Astrocyte (in vitro differentiated cells and primary cell): Measurements from ENCODE around the gene PRKCE. TPM values are rescaled to one million over a fixed set of nuclear protein-coding genes. Genes with fewer than 3 reads are reported as not detected.

ENCODE experiments used
- DNase-seq: peaks from one replicate; pipeline ENCODE4 v3.0.0-alpha.2; 2010; ENCODE audit warnings: low read depth
- FAIRE-seq: peaks from 2 replicates; lab custom pipeline; 2011; peaks lifted over from hg19 to GRCh38; lab: Jason Lieb, UNC
- H2AFZ ChIP-seq: 2 replicates; pipeline ENCODE4 v1.6.0; 2012; ENCODE audit warnings: low read depth, low read length, inconsistent platforms
- H3K27ac ChIP-seq: 2 replicates; pipeline ENCODE4 v1.5.1; 2011; ENCODE audit warnings: low read depth, low read length, inconsistent platforms
- H3K27me3 ChIP-seq: 2 replicates; pipeline ENCODE4 v1.6.0; 2011; ENCODE audit warnings: low read length, inconsistent platforms; ENCODE audit not compliant: insufficient read depth
- H3K36me3 ChIP-seq: 2 replicates; pipeline ENCODE4 v1.5.1; 2011; ENCODE audit warnings: low read length, inconsistent platforms; ENCODE audit not compliant: insufficient read depth
- H3K4me1 ChIP-seq: 2 replicates; pipeline ENCODE4 v1.5.1; 2011; ENCODE audit warnings: low read length, inconsistent platforms; ENCODE audit not compliant: insufficient read depth
- H3K4me2 ChIP-seq: 2 replicates; pipeline ENCODE4 v1.6.0; 2012; ENCODE audit warnings: low read length, inconsistent platforms
- H3K4me3 ChIP-seq: 2 replicates; pipeline ENCODE4 v1.5.1; 2011; ENCODE audit warnings: low read depth, mild to moderate bottlenecking, low read length, inconsistent platforms; ENCODE audit not compliant: insufficient read depth
- H3K79me2 ChIP-seq: 2 replicates; pipeline ENCODE4 v1.6.0; 2012; ENCODE audit warnings: mild to moderate bottlenecking, low read length, inconsistent platforms; ENCODE audit not compliant: insufficient read depth
- H3K9ac ChIP-seq: 2 replicates; pipeline ENCODE4 v1.6.0; 2012; ENCODE audit warnings: mild to moderate bottlenecking, low read length, inconsistent platforms
- H3K9me3 ChIP-seq: 2 replicates; pipeline ENCODE4 v1.5.1; 2012; ENCODE audit warnings: low read depth, mild to moderate bottlenecking, low read length, inconsistent platforms; ENCODE audit not compliant: insufficient read depth
- H4K20me1 ChIP-seq: 2 replicates; pipeline ENCODE4 v1.6.0; 2012; ENCODE audit warnings: low read length, inconsistent platforms; ENCODE audit not compliant: insufficient read depth
- H3K27ac Mint-ChIP-seq: one replicate; pipeline ENCODE4 v1.8.0; 2021; ENCODE audit warnings: mild to moderate bottlenecking, mixed read lengths; ENCODE audit not compliant: unreplicated experiment
- H3K27me3 Mint-ChIP-seq: one replicate; pipeline ENCODE4 v1.8.0; 2021; ENCODE audit warnings: low read depth, mixed read lengths; ENCODE audit not compliant: unreplicated experiment
- H3K36me3 Mint-ChIP-seq: one replicate; pipeline ENCODE4 v1.8.0; 2021; ENCODE audit warnings: low read depth, mixed read lengths; ENCODE audit not compliant: unreplicated experiment
- H3K4me1 Mint-ChIP-seq: one replicate; pipeline ENCODE4 v1.8.0; 2021; ENCODE audit warnings: low read depth, mixed read lengths; ENCODE audit not compliant: unreplicated experiment
- H3K4me3 Mint-ChIP-seq: one replicate; pipeline ENCODE4 v1.8.0; 2021; ENCODE audit warnings: mild to moderate bottlenecking, moderate library complexity, mixed read lengths; ENCODE audit not compliant: unreplicated experiment
- H3K9me3 Mint-ChIP-seq: one replicate; pipeline ENCODE4 v1.8.0; 2021; ENCODE audit warnings: mild to moderate bottlenecking, mixed read lengths; ENCODE audit not compliant: unreplicated experiment
- EZH2 ChIP-seq: IDR thresholded peaks from 2 replicates; pipeline ENCODE4 v1.6.1; 2012; ENCODE audit warnings: mild to moderate bottlenecking, low read length, inconsistent platforms; ENCODE audit not compliant: insufficient read depth
- total RNA-seq: library from RNA; stranded (reverse); gene quantifications from 2 replicates; pipeline ENCODE4 v1.2.1, GENCODE V29; 2021
- TF ChIP-seq, protein P1 (sequence below): IDR thresholded peaks from 2 replicates; pipeline ENCODE4 v1.5.1; 2011; ENCODE audit warnings: low read depth, mild to moderate bottlenecking, inconsistent platforms, low read length, moderate library complexity; ENCODE audit not compliant: insufficient read depth

PRKCE gene
- total RNA-seq, 1 donor from 2014 or later = 12.8 TPM

DNA sequence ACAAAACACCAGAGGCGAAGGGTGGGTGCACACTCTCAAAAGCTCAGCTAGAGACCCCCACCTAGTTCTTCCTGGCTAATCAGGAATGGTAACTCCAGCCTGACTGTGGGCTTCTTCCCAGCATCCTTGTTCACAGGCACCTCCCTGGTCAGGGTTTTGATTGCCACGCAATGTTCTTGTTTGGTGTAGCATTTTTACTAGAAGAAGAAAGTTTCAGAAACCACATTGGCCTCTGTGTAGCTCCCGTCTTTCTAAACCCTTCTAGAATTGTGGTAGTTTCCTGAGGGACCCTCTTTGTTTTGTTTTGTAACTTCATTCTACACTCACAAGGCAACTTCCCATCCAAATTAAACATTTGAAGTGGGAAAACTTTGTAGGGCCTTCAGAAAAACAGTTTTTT is 391.2 kb downstream of the PRKCE start:
- peaks cover 2% of the 10 kb centered on the region for H3K4me1 ChIP-seq
- H3K27ac Mint-ChIP-seq = no peak overlapping the region
- no peaks in the 10 kb centered on the region for H3K79me2 ChIP-seq
- peaks cover 5% of the 10 kb centered on the region for H3K4me1 Mint-ChIP-seq
- no peaks in the 10 kb centered on the region for H3K9me3 Mint-ChIP-seq
- DNase-seq = no peak
- peaks cover 2% of the 10 kb centered on the region for H3K27me3 Mint-ChIP-seq
- TF ChIP-seq EZH2 = no peak
- TF ChIP-seq, protein P1, sequence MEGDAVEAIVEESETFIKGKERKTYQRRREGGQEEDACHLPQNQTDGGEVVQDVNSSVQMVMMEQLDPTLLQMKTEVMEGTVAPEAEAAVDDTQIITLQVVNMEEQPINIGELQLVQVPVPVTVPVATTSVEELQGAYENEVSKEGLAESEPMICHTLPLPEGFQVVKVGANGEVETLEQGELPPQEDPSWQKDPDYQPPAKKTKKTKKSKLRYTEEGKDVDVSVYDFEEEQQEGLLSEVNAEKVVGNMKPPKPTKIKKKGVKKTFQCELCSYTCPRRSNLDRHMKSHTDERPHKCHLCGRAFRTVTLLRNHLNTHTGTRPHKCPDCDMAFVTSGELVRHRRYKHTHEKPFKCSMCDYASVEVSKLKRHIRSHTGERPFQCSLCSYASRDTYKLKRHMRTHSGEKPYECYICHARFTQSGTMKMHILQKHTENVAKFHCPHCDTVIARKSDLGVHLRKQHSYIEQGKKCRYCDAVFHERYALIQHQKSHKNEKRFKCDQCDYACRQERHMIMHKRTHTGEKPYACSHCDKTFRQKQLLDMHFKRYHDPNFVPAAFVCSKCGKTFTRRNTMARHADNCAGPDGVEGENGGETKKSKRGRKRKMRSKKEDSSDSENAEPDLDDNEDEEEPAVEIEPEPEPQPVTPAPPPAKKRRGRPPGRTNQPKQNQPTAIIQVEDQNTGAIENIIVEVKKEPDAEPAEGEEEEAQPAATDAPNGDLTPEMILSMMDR = no peak
- no peak overlapping the region for H3K4me3 ChIP-seq
- H3K4me2 ChIP-seq = no peak overlapping the region
- no peak for FAIRE-seq
- H3K27me3 ChIP-seq = no peaks in the 10 kb centered on the region
- H4K20me1 ChIP-seq = no peaks in the 10 kb centered on the region
- no peaks in the 10 kb centered on the region for H3K36me3 ChIP-seq
- no peak overlapping the region for H3K4me3 Mint-ChIP-seq
- no peaks in the 10 kb centered on the region for H3K9me3 ChIP-seq
- H2AFZ ChIP-seq = no peak overlapping the region
- no peak overlapping the region for H3K27ac ChIP-seq
- peaks cover 4% of the 10 kb centered on the region for H3K36me3 Mint-ChIP-seq
- H3K9ac ChIP-seq = no peak overlapping the region

DNA sequence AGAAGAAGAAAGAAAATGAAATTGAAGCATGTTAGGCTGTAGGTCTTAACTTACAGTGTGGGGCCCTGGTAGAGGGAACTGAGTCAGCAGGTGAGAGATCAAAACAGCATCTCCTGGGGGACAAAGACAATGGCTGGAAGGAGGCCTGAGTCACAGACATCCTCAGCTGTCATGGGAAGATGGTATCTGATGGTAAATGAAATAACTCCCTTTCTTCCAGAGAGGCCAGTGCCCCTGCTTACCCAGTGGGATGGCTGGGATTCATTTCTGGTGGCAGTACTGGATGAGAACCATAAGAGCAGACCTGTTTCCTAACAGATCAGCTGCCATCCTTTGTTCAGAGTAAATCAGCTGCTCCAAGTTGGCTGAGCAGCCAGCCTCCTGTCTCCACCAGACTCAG is 394.4 kb downstream of the PRKCE start:
- H3K36me3 ChIP-seq = no peaks in the 10 kb centered on the region
- Mint-ChIP-seq H3K9me3 (no peaks in the 10 kb centered on the region), H3K36me3 (peaks cover 7% of the 10 kb centered on the region), H3K27ac (no peak overlapping the region), H3K4me3 (no peak overlapping the region), H3K27me3 (peaks cover 3% of the 10 kb centered on the region), H3K4me1 (peaks cover 5% of the 10 kb centered on the region)
- H3K4me3 ChIP-seq = no peak overlapping the region
- no peak overlapping the region for H3K27ac ChIP-seq
- no peaks in the 10 kb centered on the region for H3K27me3 ChIP-seq
- H3K9me3 ChIP-seq = no peaks in the 10 kb centered on the region
- H3K79me2 ChIP-seq = no peaks in the 10 kb centered on the region
- H2AFZ ChIP-seq = no peak overlapping the region
- no peak for TF ChIP-seq EZH2
- TF ChIP-seq, protein P1 = no peak
- H3K9ac ChIP-seq = no peak overlapping the region
- H4K20me1 ChIP-seq = no peaks in the 10 kb centered on the region
- DNase-seq (no peak), FAIRE-seq (no peak)
- H3K4me1 ChIP-seq = no peaks in the 10 kb centered on the region
- H3K4me2 ChIP-seq = no peak overlapping the region

DNA sequence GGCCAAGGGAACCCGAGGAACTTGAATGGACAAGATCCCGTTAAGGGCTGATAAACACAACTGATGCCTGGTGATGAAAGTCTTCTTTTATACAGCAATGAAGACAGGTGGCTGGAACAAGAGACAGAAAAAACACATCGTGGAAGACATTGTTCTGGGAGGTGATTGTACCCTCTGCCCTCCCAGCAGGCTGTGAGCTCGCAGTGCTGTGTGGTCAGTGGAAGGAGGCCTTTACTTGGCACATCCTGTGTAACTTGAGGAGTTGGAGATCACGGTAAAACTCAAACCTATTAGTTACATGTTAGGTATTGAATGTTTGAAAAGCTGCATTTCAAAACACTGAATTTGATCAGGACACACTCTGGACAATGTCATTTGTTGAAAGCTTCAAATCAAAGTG is 395.8 kb downstream of the PRKCE start:
- H3K27ac ChIP-seq = no peak overlapping the region
- H3K27me3 Mint-ChIP-seq = peaks cover 3% of the 10 kb centered on the region
- H3K4me3 Mint-ChIP-seq = no peak overlapping the region
- H3K9me3 Mint-ChIP-seq = no peaks in the 10 kb centered on the region
- no peak overlapping the region for H3K4me2 ChIP-seq
- H3K4me3 ChIP-seq = no peak overlapping the region
- H3K4me1 ChIP-seq = no peaks in the 10 kb centered on the region
- TF ChIP-seq EZH2 = no peak
- TF ChIP-seq, protein P1 = no peak
- H3K36me3 ChIP-seq = no peaks in the 10 kb centered on the region
- no peak overlapping the region for H3K9ac ChIP-seq
- DNase-seq = peak; percentile 38
- no peaks in the 10 kb centered on the region for H3K79me2 ChIP-seq
- no peaks in the 10 kb centered on the region for H3K27me3 ChIP-seq
- no peak for FAIRE-seq
- peaks cover 11% of the 10 kb centered on the region for H3K36me3 Mint-ChIP-seq
- H4K20me1 ChIP-seq = no peaks in the 10 kb centered on the region
- H2AFZ ChIP-seq = no peak overlapping the region
- peaks cover 5% of the 10 kb centered on the region for H3K4me1 Mint-ChIP-seq
- H3K9me3 ChIP-seq = no peaks in the 10 kb centered on the region
- H3K27ac Mint-ChIP-seq = no peak overlapping the region
